ENCODE measurements around the gene TSHZ2.

GRCh38 chr20:53255102-53255710, 283.0 kb downstream of the TSHZ2 start:
- TF ChIP-seq, protein P1, sequence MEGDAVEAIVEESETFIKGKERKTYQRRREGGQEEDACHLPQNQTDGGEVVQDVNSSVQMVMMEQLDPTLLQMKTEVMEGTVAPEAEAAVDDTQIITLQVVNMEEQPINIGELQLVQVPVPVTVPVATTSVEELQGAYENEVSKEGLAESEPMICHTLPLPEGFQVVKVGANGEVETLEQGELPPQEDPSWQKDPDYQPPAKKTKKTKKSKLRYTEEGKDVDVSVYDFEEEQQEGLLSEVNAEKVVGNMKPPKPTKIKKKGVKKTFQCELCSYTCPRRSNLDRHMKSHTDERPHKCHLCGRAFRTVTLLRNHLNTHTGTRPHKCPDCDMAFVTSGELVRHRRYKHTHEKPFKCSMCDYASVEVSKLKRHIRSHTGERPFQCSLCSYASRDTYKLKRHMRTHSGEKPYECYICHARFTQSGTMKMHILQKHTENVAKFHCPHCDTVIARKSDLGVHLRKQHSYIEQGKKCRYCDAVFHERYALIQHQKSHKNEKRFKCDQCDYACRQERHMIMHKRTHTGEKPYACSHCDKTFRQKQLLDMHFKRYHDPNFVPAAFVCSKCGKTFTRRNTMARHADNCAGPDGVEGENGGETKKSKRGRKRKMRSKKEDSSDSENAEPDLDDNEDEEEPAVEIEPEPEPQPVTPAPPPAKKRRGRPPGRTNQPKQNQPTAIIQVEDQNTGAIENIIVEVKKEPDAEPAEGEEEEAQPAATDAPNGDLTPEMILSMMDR (IDR thresholded peaks at IDR 0.05), result no peak
- TF ChIP-seq POLR2A (IDR thresholded peaks at IDR 0.05), result no peak
